Neural cell (in vitro differentiated cells): ENCODE data around the gene HNRNPA1L2. TPM values are rescaled to one million over a fixed set of nuclear protein-coding genes. Genes with fewer than 3 reads are reported as not detected.
A peak's percentile ranks its signal among the peaks of the same experiment; 100 is the strongest.
"Not testable (repeated sequence)": the region's sequence is repeated elsewhere in the genome, so short reads cannot be mapped to it uniquely, and the experiment has no call there.

Experiments used
- H2AFZ ChIP-seq: fragments of 200-600, 300-800 bp; sonication (generic), shearing (Covaris generic); 2 replicates; pipeline ENCODE4 v1.6.0; 2014; ENCODE audit warnings: low read depth, mild to moderate bottlenecking, antibody characterized with exemption, low read length, moderate library complexity
- H3F3A ChIP-seq: fragments of 200-600 bp; shearing (Covaris generic); 2 replicates; pipeline ENCODE4 v1.6.1; 2016; ENCODE audit warnings: mild to moderate bottlenecking, moderate library complexity, mixed read lengths, antibody characterized with exemption, low read length; ENCODE audit not compliant: insufficient read depth, poor library complexity, severe bottlenecking
- H3K27ac ChIP-seq: fragments of 200-600, 300-800 bp; sonication (generic), shearing (Covaris generic); 2 replicates; pipeline ENCODE4 v1.5.1; 2014; ENCODE audit warnings: mild to moderate bottlenecking, low read length, moderate library complexity
- H3K27me3 ChIP-seq: fragments of 300-800, 200-600 bp; sonication (generic), shearing (Covaris generic); 2 replicates; pipeline ENCODE4 v1.6.0; 2014; ENCODE audit warnings: mild to moderate bottlenecking, low read depth, low read length, moderate library complexity; ENCODE audit not compliant: insufficient read depth
- H3K36me3 ChIP-seq: fragments of 300-800, 200-600 bp; sonication (generic), shearing (Covaris generic); 2 replicates; pipeline ENCODE4 v1.5.1; 2014; ENCODE audit warnings: mild to moderate bottlenecking, antibody characterized with exemption, low read length, moderate library complexity; ENCODE audit not compliant: insufficient read depth
- H3K4me2 ChIP-seq: fragments of 300-800, 200-600 bp; sonication (generic), shearing (Covaris generic); 2 replicates; pipeline ENCODE4 v1.6.0; 2014; ENCODE audit warnings: mild to moderate bottlenecking, low read length
- H3K4me3 ChIP-seq: fragments of 300-800, 200-600 bp; sonication (generic), shearing (Covaris generic); 2 replicates; pipeline ENCODE4 v1.5.1; 2014; ENCODE audit warnings: mild to moderate bottlenecking, low read length, moderate library complexity
- H3K79me2 ChIP-seq: fragments of 200-600 bp; shearing (Covaris generic); replicated peaks from 2 replicates; pipeline ENCODE4 v1.6.0; 2014; ENCODE audit warnings: mild to moderate bottlenecking, low read length, moderate library complexity; ENCODE audit not compliant: insufficient read depth
- H3K9ac ChIP-seq: fragments of 300-800, 200-600 bp; sonication (generic), shearing (Covaris generic); 2 replicates; pipeline ENCODE4 v1.6.1; 2016; ENCODE audit warnings: mild to moderate bottlenecking, low read length, mixed read lengths
- H3K9me2 ChIP-seq: fragments of 200-600 bp; shearing (Covaris generic); 2 replicates; pipeline ENCODE4 v1.6.1; 2016; ENCODE audit warnings: mild to moderate bottlenecking, low read length, mixed read lengths; ENCODE audit not compliant: insufficient read depth
- H3K9me3 ChIP-seq: fragments of 200-600, 300-800 bp; sonication (generic), shearing (Covaris generic); 2 replicates; pipeline ENCODE4 v1.6.1; 2016; ENCODE audit warnings: mild to moderate bottlenecking, mixed run types, low read length, moderate library complexity, mixed read lengths
- H4K20me1 ChIP-seq: fragments of 200-600 bp; shearing (Covaris generic); 2 replicates; pipeline ENCODE4 v1.6.1; 2016; ENCODE audit warnings: mild to moderate bottlenecking, mixed run types; ENCODE audit not compliant: insufficient read depth
- CTCF ChIP-seq: fragments of 450-650 bp; IDR thresholded peaks from 2 replicates; pipeline ENCODE4 v1.5.1; 2014; ENCODE audit warnings: antibody characterized with exemption, mild to moderate bottlenecking, moderate library complexity; ENCODE audit not compliant: poor library complexity, severe bottlenecking
- EP300 ChIP-seq: fragments of 450-650 bp; conservative IDR thresholded peaks from 2 replicates; pipeline ENCODE4 v1.6.1; 2014; ENCODE audit warnings: antibody characterized with exemption, mild to moderate bottlenecking, moderate library complexity; ENCODE audit not compliant: poor library complexity, severe bottlenecking
- EZH2 ChIP-seq: fragments of 200-600, 300-800 bp; shearing (Covaris generic), sonication (generic); IDR thresholded peaks from 2 replicates; pipeline ENCODE4 v1.6.1; 2014; ENCODE audit warnings: antibody characterized with exemption, low read length, borderline replicate concordance, mild to moderate bottlenecking; ENCODE audit not compliant: insufficient read depth, poor library complexity, severe bottlenecking
- MXI1 ChIP-seq: fragments of 450-650 bp; conservative IDR thresholded peaks from 2 replicates; pipeline ENCODE4 v1.6.1; 2014; ENCODE audit warnings: antibody characterized with exemption, mild to moderate bottlenecking; ENCODE audit not compliant: poor library complexity, severe bottlenecking
- POLR2AphosphoS5 ChIP-seq: IDR thresholded peaks from 2 replicates; pipeline ENCODE4 v1.6.1; 2012
- RAD21 ChIP-seq: fragments of 450-650 bp; conservative IDR thresholded peaks from 2 replicates; pipeline ENCODE4 v1.6.1; 2014; ENCODE audit warnings: antibody characterized with exemption, mild to moderate bottlenecking, moderate library complexity
- REST ChIP-seq: IDR thresholded peaks from 2 replicates; pipeline ENCODE4 v1.6.1; 2012; ENCODE audit warnings: borderline replicate concordance
- SMC3 ChIP-seq: fragments of 450-650 bp; conservative IDR thresholded peaks from 2 replicates; pipeline ENCODE4 v1.6.1; 2014; ENCODE audit warnings: antibody characterized with exemption, mild to moderate bottlenecking, moderate library complexity; ENCODE audit not compliant: poor library complexity
- TAF1 ChIP-seq: IDR thresholded peaks from 2 replicates; pipeline ENCODE4 v1.6.1; 2012; ENCODE audit warnings: low read depth
- polyA plus RNA-seq: library from polyadenylated mRNA; depleted of rRNA; stranded (reverse); fragments of >200 nt; gene quantifications from 2 replicates; pipeline ENCODE4 v1.2.3, GENCODE V29; 2014

HNRNPA1L2 gene
- polyA plus RNA-seq, 1 donor from 2014 or later, result 21.2 TPM

GRCh38 chr13:52609013-52609606 lies 33.1 kb upstream of the HNRNPA1L2 start:
- H3F3A ChIP-seq, H3K9ac ChIP-seq, H3K27me3 ChIP-seq, H3K4me2 ChIP-seq, H4K20me1 ChIP-seq, H3K9me3 ChIP-seq, H3K27ac ChIP-seq, H3K9me2 ChIP-seq, H3K4me3 ChIP-seq, H3K36me3 ChIP-seq, H3K79me2 ChIP-seq, H2AFZ ChIP-seq: not testable (repeated sequence)
- peak; percentile 67 for TF ChIP-seq RAD21
- peak; percentile 73 for TF ChIP-seq SMC3
- TF ChIP-seq CTCF, result peak; percentile 66

- H3K9me3 ChIP-seq, H3K9me2 ChIP-seq, H3K36me3 ChIP-seq, H3K4me3 ChIP-seq, H2AFZ ChIP-seq, H3F3A ChIP-seq, H3K4me2 ChIP-seq, H4K20me1 ChIP-seq, H3K79me2 ChIP-seq, H3K9ac ChIP-seq, H3K27ac ChIP-seq, H3K27me3 ChIP-seq: not testable (repeated sequence)
These were observed 32.1 kb upstream of the HNRNPA1L2 start for GRCh38 chr13:52610158-52610557.

- H3K4me2 ChIP-seq, result no peak overlapping the region
- TF ChIP-seq REST (no peak), CTCF (no peak), TAF1 (no peak), EZH2 (no peak), RAD21 (no peak), SMC3 (no peak), MXI1 (no peak), EP300 (no peak), POLR2AphosphoS5 (no peak)
- H3K9me2 ChIP-seq, result no peaks in the 10 kb centered on the region
- H3K9ac ChIP-seq, result no peak overlapping the region
- H3K79me2 ChIP-seq, result peaks cover 6% of the 10 kb centered on the region
- no peak overlapping the region for H3K4me3 ChIP-seq
- H3K27me3 ChIP-seq, result no peaks in the 10 kb centered on the region
- H3K27ac ChIP-seq, result no peak overlapping the region
- H2AFZ ChIP-seq, result no peak overlapping the region
- H4K20me1 ChIP-seq, result no peaks in the 10 kb centered on the region
- H3K9me3 ChIP-seq, result no peaks in the 10 kb centered on the region
- H3F3A ChIP-seq, result peaks cover 7% of the 10 kb centered on the region
- no peaks in the 10 kb centered on the region for H3K36me3 ChIP-seq
These were observed 27.0 kb upstream of the HNRNPA1L2 start for GRCh38 chr13:52615134-52615801.
